Bronchial epithelial cell (primary cell): ENCODE measurements around the gene AGTR1. TPM values are rescaled to one million over a fixed set of nuclear protein-coding genes. Genes with fewer than 3 reads are reported as not detected.

Experiments used
- DNase-seq: peaks from one replicate; pipeline ENCODE4 v3.0.0-alpha.2; 2010; ENCODE audit warnings: low read depth
- FAIRE-seq: peaks from 2 replicates; lab custom pipeline; 2011; peaks lifted over from hg19 to GRCh38; lab: Jason Lieb, UNC
- H3K27me3 ChIP-seq: 2 replicates; pipeline ENCODE4 v1.5.1; 2011; ENCODE audit warnings: low read length; ENCODE audit not compliant: control insufficient read depth, insufficient read depth
- H3K36me3 ChIP-seq: 2 replicates; pipeline ENCODE4 v1.5.1; 2011; ENCODE audit warnings: low read length; ENCODE audit not compliant: control insufficient read depth, insufficient read depth
- H3K4me3 ChIP-seq: 2 replicates; pipeline ENCODE4 v1.5.1; 2011; ENCODE audit warnings: mild to moderate bottlenecking, low read depth, low read length, control low read depth
- CTCF ChIP-seq: IDR thresholded peaks from 2 replicates; pipeline ENCODE4 v1.5.1; 2011; ENCODE audit warnings: mild to moderate bottlenecking, moderate library complexity, low read length, control low read depth, inconsistent platforms; ENCODE audit not compliant: insufficient read depth, severe bottlenecking
- total RNA-seq: library from RNA; depleted of rRNA; stranded (reverse); fragments of >200 nt; gene quantifications from 2 replicates; pipeline ENCODE4 v1.2.1, GENCODE V29; 2014

AGTR1 gene
- total RNA-seq, 1 donor from 2014 or later = not detected

GRCh38 chr3:148735597-148735996 lies 37.9 kb downstream of the AGTR1 start:
- Histone ChIP-seq H3K27me3 (no peaks in the 10 kb centered on the region), H3K36me3 (no peaks in the 10 kb centered on the region), H3K4me3 (no peak overlapping the region)
- DNase-seq (no peak), FAIRE-seq (no peak)
- TF ChIP-seq CTCF = no peak

- H3K36me3 ChIP-seq = no peaks in the 10 kb centered on the region
- TF ChIP-seq CTCF = no peak
- DNase-seq = no peak
- H3K27me3 ChIP-seq = no peaks in the 10 kb centered on the region
- no peak for FAIRE-seq
- no peak overlapping the region for H3K4me3 ChIP-seq
Observed at GRCh38 chr3:148736086-148736485, 38.4 kb downstream of the AGTR1 start.

GRCh38 chr3:148737104-148737530 lies 39.4 kb downstream of the AGTR1 start:
- DNase-seq = no peak
- no peak for TF ChIP-seq CTCF
- no peak for FAIRE-seq
- H3K4me3 ChIP-seq = no peak overlapping the region
- H3K27me3 ChIP-seq = no peaks in the 10 kb centered on the region
- no peaks in the 10 kb centered on the region for H3K36me3 ChIP-seq

- no peak for DNase-seq
- Histone ChIP-seq H3K4me3 (no peak overlapping the region), H3K36me3 (no peaks in the 10 kb centered on the region), H3K27me3 (no peaks in the 10 kb centered on the region)
- FAIRE-seq = peak; percentile 92
- no peak for TF ChIP-seq CTCF
Observed at GRCh38 chr3:148739720-148740119, 42.0 kb downstream of the AGTR1 start.

- TF ChIP-seq CTCF = no peak
- H3K4me3 ChIP-seq = no peak overlapping the region
- DNase-seq (no peak), FAIRE-seq (no peak)
- no peaks in the 10 kb centered on the region for H3K36me3 ChIP-seq
- no peaks in the 10 kb centered on the region for H3K27me3 ChIP-seq
Observed at GRCh38 chr3:148740291-148740690, 42.6 kb downstream of the AGTR1 start.

- no peak for TF ChIP-seq CTCF
- no peak overlapping the region for H3K4me3 ChIP-seq
- H3K27me3 ChIP-seq = no peaks in the 10 kb centered on the region
- DNase-seq = no peak
- H3K36me3 ChIP-seq = no peaks in the 10 kb centered on the region
- no peak for FAIRE-seq
Observed at GRCh38 chr3:148741219-148741618, 43.5 kb downstream of the AGTR1 start.
